Colonic mucosa (tissue), 4 donors: ENCODE data around the gene ZNF394. TPM values are rescaled to one million over a fixed set of nuclear protein-coding genes. Genes with fewer than 3 reads are reported as not detected.
A peak's percentile ranks its signal among the peaks of the same experiment; 100 is the strongest.
"Not testable (repeated sequence)": the region's sequence is repeated elsewhere in the genome, so short reads cannot be mapped to it uniquely, and the experiment has no call there.

Source experiments
- DNase-seq: peaks from one replicate; pipeline ENCODE4 v3.0.0-alpha.2; 2020
- H3K27ac ChIP-seq: fragments of 200-600 bp; one replicate; pipeline ENCODE4 v1.8.0; 2021
- H3K27me3 ChIP-seq: fragments of 200-600 bp; one replicate; pipeline ENCODE4 v1.8.0; 2021
- H3K36me3 ChIP-seq: fragments of 200-600 bp; one replicate; pipeline ENCODE4 v1.8.0; 2021
- H3K4me1 ChIP-seq: fragments of 200-600 bp; one replicate; pipeline ENCODE4 v1.8.0; 2021; ENCODE audit warnings: mild to moderate bottlenecking
- H3K4me3 ChIP-seq: fragments of 200-600 bp; one replicate; pipeline ENCODE4 v1.8.0; 2021
- H3K9ac ChIP-seq, 2 donors: one replicate each; pipeline ENCODE4 v1.7.0; 2013; ENCODE audit warnings: control low read depth in 2 of 2, low read depth in 2 of 2, low read length in 2 of 2
- H3K9me3 ChIP-seq: fragments of 200-600 bp; one replicate; pipeline ENCODE4 v1.8.0; 2021
- intact Hi-C: fragments of 100-400 bp; cut with DNase I; formaldehyde crosslinking; loops from one replicate; pipeline ENCODE4 v1.14.1; 2022
- total RNA-seq, 2 donors: library from RNA; stranded (reverse); fragmentation: NEBNext Ultra II Directional in 1 of 2; extraction: Animal tissue kit (Norgen Biotek cat#: 25700) in 1 of 2; gene quantifications; one replicate each; pipeline ENCODE4 v1.2.1, GENCODE V29; 2021
- TF ChIP-seq, protein P1 (sequence below): fragments of 200-600 bp; IDR thresholded peaks from one replicate; pipeline ENCODE4 v1.8.0; 2022; ENCODE audit warnings: antibody characterized with exemption, mild to moderate bottlenecking
- donor health status: healthy.
- donor health status: DM: no; HTN: no; CAD: no.
- donor health status: DM: no; HTN: no; CAD: no.

ZNF394 gene
- total RNA-seq: 10 to 100 TPM; 26.4 to 29.8 TPM

DNA sequence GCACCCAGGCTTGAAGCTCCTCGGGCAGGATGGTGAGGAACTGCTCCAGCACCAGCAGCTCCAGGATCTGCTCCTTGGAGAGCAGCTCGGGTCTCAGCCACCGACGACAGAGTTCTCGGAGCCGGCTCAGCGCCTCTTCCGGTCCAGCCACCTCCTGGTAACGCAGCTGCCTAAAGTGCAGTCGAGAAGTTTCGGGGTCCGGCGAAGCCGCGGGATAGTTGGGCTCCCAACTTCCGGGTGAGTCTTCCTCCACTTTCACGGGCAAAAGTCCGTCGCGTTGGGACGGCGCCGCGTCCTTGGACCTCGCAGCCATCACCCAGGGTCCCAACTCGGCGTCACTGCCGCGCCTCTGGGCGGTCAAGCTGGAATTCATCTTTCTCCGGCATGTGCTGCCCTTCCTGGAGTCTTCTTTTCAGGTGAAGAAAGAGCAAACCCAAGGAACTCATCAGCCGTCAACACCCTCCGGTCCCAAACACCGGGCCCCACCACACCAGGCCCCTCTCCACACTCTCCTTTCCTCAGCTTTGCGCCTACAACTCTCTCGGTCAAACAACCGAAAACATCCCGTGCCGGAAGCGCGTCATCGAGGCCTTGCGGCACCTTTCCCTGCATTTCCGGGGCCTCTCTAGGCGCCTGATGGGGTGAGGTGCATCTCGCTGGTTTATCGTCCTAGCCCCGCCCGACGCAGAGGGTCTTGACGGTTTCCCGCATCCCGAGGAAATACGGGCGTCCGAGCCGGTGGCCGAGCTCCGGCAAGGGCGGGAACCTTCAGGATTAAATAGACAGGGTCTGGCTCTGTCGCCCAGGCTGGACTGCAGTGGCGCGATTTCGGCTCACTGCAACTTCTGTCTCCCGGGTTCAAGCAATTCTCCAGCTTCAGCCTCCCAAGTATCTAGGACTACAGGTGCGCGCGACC is at the start of gene ZNF394:
Gene ZNF394, minus strand, starts transcription at position 561 of the 916 bp plus-strand sequence. Its CDS starts 188 bp downstream, at position 373.
- Histone ChIP-seq H3K9me3 (no peaks in the 10 kb centered on the region), H3K4me3 (peak within 1 kb of the TSS; percentile 89), H3K9ac (peak within 1 kb of the TSS; percentile 88 to 93), H3K36me3 (peaks cover 1% of the 10 kb centered on the region), H3K27me3 (no peaks in the 10 kb centered on the region), H3K4me1 (peaks cover 5% of the 10 kb centered on the region), H3K27ac (peak within 1 kb of the TSS; percentile 93)
- TF ChIP-seq, protein P1, sequence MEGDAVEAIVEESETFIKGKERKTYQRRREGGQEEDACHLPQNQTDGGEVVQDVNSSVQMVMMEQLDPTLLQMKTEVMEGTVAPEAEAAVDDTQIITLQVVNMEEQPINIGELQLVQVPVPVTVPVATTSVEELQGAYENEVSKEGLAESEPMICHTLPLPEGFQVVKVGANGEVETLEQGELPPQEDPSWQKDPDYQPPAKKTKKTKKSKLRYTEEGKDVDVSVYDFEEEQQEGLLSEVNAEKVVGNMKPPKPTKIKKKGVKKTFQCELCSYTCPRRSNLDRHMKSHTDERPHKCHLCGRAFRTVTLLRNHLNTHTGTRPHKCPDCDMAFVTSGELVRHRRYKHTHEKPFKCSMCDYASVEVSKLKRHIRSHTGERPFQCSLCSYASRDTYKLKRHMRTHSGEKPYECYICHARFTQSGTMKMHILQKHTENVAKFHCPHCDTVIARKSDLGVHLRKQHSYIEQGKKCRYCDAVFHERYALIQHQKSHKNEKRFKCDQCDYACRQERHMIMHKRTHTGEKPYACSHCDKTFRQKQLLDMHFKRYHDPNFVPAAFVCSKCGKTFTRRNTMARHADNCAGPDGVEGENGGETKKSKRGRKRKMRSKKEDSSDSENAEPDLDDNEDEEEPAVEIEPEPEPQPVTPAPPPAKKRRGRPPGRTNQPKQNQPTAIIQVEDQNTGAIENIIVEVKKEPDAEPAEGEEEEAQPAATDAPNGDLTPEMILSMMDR: no peak
- peak; percentile 96 for DNase-seq
- intact Hi-C loops: loop anchor here (10.0 kb wide), 1 partner anchor 55 kb away; the partner anchor contains the start of genes FAM200A and ZNF655

DNA sequence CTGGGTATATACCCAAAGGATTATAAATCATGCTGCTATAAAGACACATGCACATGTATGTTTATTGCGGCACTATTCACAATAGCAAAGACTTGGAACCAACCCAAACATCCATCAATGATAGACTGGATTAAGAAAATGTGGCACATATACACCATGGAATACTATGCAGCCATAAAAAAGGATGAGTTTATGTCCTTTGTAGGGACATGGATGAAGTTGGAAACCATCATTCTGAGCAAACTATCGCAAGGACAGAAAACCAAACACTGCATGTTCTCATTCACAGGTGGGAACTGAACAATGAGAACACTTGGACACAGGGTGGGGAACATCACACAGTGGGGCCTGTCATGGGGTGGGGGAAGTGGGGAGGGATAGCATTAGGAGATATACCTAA is 49.5 kb upstream of the ZNF394 start:
- H3K27me3 ChIP-seq, H3K27ac ChIP-seq, H3K4me1 ChIP-seq, H3K4me3 ChIP-seq, H3K9ac ChIP-seq, DNase-seq, H3K36me3 ChIP-seq, H3K9me3 ChIP-seq, intact Hi-C loops: not testable (repeated sequence)

DNA sequence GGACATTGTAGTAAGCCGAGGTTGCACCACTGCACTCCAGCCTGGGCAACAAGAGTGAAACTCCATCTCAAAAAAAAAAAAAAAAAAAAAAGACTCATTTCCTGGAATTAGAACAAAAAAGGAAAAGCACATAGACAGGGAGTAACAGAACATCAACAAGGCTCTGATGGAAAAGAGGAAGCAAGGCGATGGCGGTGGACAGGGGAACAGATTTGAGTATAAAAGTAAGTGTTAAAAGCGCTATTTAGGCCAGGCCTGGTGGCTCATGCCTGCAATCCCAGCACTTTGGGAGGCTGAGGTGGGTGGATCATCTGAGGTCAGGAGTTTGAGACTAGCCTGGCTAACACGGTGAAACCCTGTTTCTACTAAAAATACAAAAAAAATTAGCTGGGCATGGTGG is 45.2 kb upstream of the ZNF394 start:
- H3K27ac ChIP-seq, H3K36me3 ChIP-seq, DNase-seq, H3K4me3 ChIP-seq, H3K4me1 ChIP-seq, H3K27me3 ChIP-seq, H3K9me3 ChIP-seq, H3K9ac ChIP-seq, intact Hi-C loops: not testable (repeated sequence)

DNA sequence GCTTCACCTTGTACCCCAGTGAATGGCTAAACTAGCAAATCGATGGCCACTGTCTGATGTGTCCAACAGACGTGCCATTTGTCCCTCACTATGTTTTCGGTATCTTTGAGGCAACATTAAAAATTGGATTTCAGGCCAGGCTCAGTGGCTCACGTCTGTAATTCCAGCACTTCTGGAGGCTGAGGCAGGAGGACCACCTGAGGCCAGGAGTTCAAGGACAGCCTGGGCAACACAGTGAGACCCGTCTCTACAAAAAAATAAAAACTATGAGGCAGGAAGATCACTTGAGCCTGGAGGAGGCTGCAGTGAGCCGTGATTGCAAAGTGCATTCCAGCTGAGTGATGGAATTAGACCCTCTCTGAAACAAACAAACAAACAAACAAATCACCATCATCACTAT is 43.8 kb upstream of the ZNF394 start:
- no peak overlapping the region for H3K9ac ChIP-seq
- H3K27me3 ChIP-seq: no peaks in the 10 kb centered on the region
- H3K36me3 ChIP-seq: no peaks in the 10 kb centered on the region
- intact Hi-C loops: no loop called here
- no peaks in the 10 kb centered on the region for H3K4me1 ChIP-seq
- no peak overlapping the region for H3K27ac ChIP-seq
- no peak for DNase-seq
- TF ChIP-seq, protein P1: no peak
- H3K4me3 ChIP-seq: no peak overlapping the region
- H3K9me3 ChIP-seq: no peaks in the 10 kb centered on the region

DNA sequence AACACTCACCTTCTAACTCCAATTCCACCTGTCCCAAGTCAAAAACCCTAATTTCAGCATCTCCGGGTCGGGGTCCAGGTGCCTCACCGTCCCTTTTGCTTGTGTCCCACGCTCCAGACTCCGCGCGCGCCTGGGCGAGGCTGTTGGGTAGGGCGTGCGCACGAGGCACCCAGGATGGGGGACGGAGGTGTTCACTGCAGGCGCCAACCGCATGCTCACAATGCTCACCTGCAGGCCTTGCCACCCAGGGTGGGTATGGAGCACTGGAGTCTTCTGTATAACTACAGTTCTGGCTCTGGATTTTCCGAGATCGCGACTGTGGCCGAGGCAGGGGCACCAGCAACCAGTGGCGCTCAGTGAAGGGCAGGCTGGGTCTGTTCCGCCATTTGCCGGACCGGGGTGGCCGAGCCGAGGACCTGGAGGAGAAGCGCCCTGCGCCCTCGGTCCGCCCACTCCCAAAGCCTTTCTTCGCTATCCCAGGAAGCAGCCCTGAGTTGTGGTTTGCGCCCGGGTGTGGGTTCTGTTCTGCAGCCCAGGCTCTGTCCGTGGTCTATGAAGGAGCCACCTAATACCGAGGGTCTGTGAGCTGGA is 43.1 kb upstream of the ZNF394 start:
- Histone ChIP-seq H3K36me3 (no peaks in the 10 kb centered on the region), H3K27ac (no peak overlapping the region), H3K9me3 (no peaks in the 10 kb centered on the region), H3K27me3 (no peaks in the 10 kb centered on the region), H3K9ac (no peak overlapping the region), H3K4me1 (no peaks in the 10 kb centered on the region), H3K4me3 (no peak overlapping the region)
- DNase-seq: no peak
- TF ChIP-seq, protein P1: no peak
- intact Hi-C loops: no loop called here

DNA sequence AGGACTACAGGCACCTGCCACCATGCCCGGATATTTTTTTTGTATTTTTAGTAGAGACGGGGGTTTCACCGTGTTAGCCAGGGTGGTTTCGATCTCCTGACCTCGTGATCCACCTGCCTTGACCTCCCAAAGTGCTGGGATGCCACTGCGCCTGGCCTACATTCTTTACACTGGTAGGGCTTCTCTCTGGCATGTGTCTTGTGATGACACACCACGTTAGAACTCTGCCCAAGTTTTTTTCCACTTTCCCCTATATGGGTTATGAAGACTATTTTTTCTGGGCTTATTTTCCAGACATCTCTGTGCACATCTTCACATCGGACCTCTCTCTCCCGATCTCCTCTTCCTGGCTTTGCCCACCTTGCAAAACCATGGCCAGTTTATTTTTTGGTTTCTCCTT is 41.1 kb upstream of the ZNF394 start:
- TF ChIP-seq, protein P1: no peak
- Histone ChIP-seq H3K27me3 (no peaks in the 10 kb centered on the region), H3K9me3 (no peaks in the 10 kb centered on the region), H3K27ac (no peak overlapping the region), H3K9ac (no peak overlapping the region), H3K4me1 (no peaks in the 10 kb centered on the region), H3K4me3 (no peak overlapping the region), H3K36me3 (no peaks in the 10 kb centered on the region)
- intact Hi-C loops: no loop called here
- DNase-seq: no peak
